Measurements from ENCODE around the gene SBF1.

The SBF1 gene

GRCh38 chr22:50465066-50465930, 9.5 kb downstream of the SBF1 start:
- no peak for DNase-seq

GRCh38 chr22:50464451-50464850, 10.4 kb downstream of the SBF1 start:
- no peak for DNase-seq

GRCh38 chr22:50463188-50463900, 11.5 kb downstream of the SBF1 start:
- DNase-seq = no peak

GRCh38 chr22:50461979-50462540, 12.8 kb downstream of the SBF1 start:
- no peak for DNase-seq

GRCh38 chr22:50461536-50461935, 13.3 kb downstream of the SBF1 start:
- DNase-seq = no peak

- no peak for DNase-seq
These were observed 13.9 kb downstream of the SBF1 start for GRCh38 chr22:50460938-50461337.

- DNase-seq = no peak
These were observed 15.2 kb downstream of the SBF1 start for GRCh38 chr22:50459496-50460140.

- no peak for DNase-seq
These were observed 15.8 kb downstream of the SBF1 start for GRCh38 chr22:50459016-50459415.

GRCh38 chr22:50456466-50457234, 18.2 kb downstream of the SBF1 start:
- no peak for DNase-seq

GRCh38 chr22:50456026-50456425, 18.8 kb downstream of the SBF1 start:
- DNase-seq = no peak

GRCh38 chr22:50455201-50455600, 19.6 kb downstream of the SBF1 start:
- no peak for DNase-seq

GRCh38 chr22:50454556-50455075, 20.2 kb downstream of the SBF1 start:
- DNase-seq = no peak

GRCh38 chr22:50452649-50453048, 22.2 kb downstream of the SBF1 start:
- no peak for DNase-seq

- no peak for DNase-seq
These were observed 27.0 kb downstream of the SBF1 start for GRCh38 chr22:50447576-50448551.

- DNase-seq = no peak
These were observed 27.9 kb downstream of the SBF1 start for GRCh38 chr22:50446708-50447575.

- DNase-seq = no peak
These were observed 28.7 kb downstream of the SBF1 start for GRCh38 chr22:50445880-50446707.

- no peak for DNase-seq
These were observed 29.6 kb downstream of the SBF1 start for GRCh38 chr22:50445071-50445879.

GRCh38 chr22:50444663-50445062, 30.2 kb downstream of the SBF1 start:
- DNase-seq = no peak

All from kidney glomerular epithelial cell (primary cell).